Type B pancreatic cell (in vitro differentiated cells): ENCODE results near the gene VSIR. TPM values are rescaled to one million over a fixed set of nuclear protein-coding genes. Genes with fewer than 3 reads are reported as not detected.
A peak's percentile ranks its signal among the peaks of the same experiment; 100 is the strongest.

Experiments
- DNase-seq: peaks from one replicate; pipeline ENCODE4 v3.0.0; 2021; ENCODE audit warnings: mixed read lengths; ENCODE audit not compliant: unreplicated experiment; ENCODE audit errors: extremely low spot score
- H3K27ac Mint-ChIP-seq: 2 replicates; pipeline ENCODE4 v1.8.0; 2021; ENCODE audit warnings: mild to moderate bottlenecking, mixed read lengths
- H3K27me3 Mint-ChIP-seq: 2 replicates; pipeline ENCODE4 v1.8.0; 2021; ENCODE audit warnings: mixed read lengths
- H3K36me3 Mint-ChIP-seq: 2 replicates; pipeline ENCODE4 v1.8.0; 2021; ENCODE audit warnings: mixed read lengths
- H3K4me1 Mint-ChIP-seq: one replicate; pipeline ENCODE4 v1.8.0; 2021; ENCODE audit warnings: mixed read lengths; ENCODE audit not compliant: unreplicated experiment
- H3K4me3 Mint-ChIP-seq: 2 replicates; pipeline ENCODE4 v1.8.0; 2021; ENCODE audit warnings: mild to moderate bottlenecking, mixed read lengths
- H3K9me3 Mint-ChIP-seq: 2 replicates; pipeline ENCODE4 v1.8.0; 2021; ENCODE audit warnings: mixed read lengths
- CTCF ChIP-seq: fragments of 200-600 bp; sonication (generic); conservative IDR thresholded peaks from 2 replicates; pipeline ENCODE4 v1.5.0; 2021; ENCODE audit warnings: antibody characterized with exemption, mild to moderate bottlenecking
- total RNA-seq: library from RNA; stranded (reverse); gene quantifications from 2 replicates; pipeline ENCODE4 v1.2.1, GENCODE V29; 2021; ENCODE audit warnings: low replicate concordance

The VSIR gene
- total RNA-seq, 1 donor from 2014 or later, result 47.0 TPM

GRCh38 chr10:71765906-71766716 lies 7.2 kb downstream of the VSIR start:
- no peak for TF ChIP-seq CTCF
- Mint-ChIP-seq H3K36me3 (peaks cover 5% of the 10 kb centered on the region), H3K27ac (peak overlapping the region; percentile 93), H3K4me3 (peak overlapping the region; percentile 31), H3K27me3 (no peaks in the 10 kb centered on the region), H3K4me1 (peaks cover 19% of the 10 kb centered on the region), H3K9me3 (no peaks in the 10 kb centered on the region)
- DNase-seq, result no peak

DNA sequence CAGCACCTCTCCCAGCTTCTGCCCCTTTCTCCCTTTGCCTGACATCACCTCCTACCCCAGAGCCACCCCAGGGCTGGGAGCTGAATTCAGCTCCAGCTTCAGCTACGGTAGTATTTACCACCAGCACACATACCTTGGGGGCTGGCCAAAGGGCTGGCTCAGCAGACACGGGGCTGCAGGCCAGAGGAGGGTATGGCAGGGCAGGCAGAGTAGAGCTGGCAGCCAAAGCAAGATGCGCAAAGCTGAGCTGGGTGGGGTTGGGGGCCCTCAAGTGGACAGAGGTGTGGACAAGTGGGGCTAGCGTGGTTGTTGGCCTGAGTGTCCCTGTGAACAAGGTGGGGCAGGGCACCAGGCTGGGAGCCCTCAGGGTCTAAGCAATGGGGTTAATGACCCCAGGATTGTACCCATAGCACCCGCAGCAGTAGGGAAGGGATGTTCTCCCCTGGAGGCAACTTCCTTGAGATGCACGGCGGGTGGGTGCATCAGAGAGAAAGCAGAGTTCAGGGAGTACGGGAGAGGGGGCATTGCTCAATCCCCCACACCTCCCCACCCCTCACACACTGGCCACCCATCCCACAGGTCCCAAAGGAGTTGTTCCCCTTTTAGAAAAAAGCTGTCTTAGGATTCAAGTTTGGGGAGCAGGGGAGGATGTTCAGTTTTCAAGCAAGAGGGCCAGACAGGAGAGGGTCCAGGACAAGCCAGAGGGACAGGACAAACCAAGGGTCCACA lies 8.0 kb downstream of the VSIR start:
- DNase-seq, result no peak
- H3K4me1 Mint-ChIP-seq, result peaks cover 21% of the 10 kb centered on the region
- H3K27ac Mint-ChIP-seq, result peak overlapping the region; percentile 93

GRCh38 chr10:71763352-71764127 lies 9.8 kb downstream of the VSIR start:
- no peak for TF ChIP-seq CTCF
- Mint-ChIP-seq H3K27me3 (no peaks in the 10 kb centered on the region), H3K36me3 (peaks cover 5% of the 10 kb centered on the region), H3K9me3 (no peaks in the 10 kb centered on the region), H3K27ac (peak overlapping the region; percentile 29), H3K4me3 (no peak overlapping the region), H3K4me1 (peaks cover 17% of the 10 kb centered on the region)
- no peak for DNase-seq

More for the DNA sequence above, 8.0 kb downstream of the VSIR start:
- H3K36me3 Mint-ChIP-seq, result peaks cover 5% of the 10 kb centered on the region
- no peaks in the 10 kb centered on the region for H3K9me3 Mint-ChIP-seq
- H3K4me3 Mint-ChIP-seq, result no peak overlapping the region
- no peak for TF ChIP-seq CTCF
- no peaks in the 10 kb centered on the region for H3K27me3 Mint-ChIP-seq

GRCh38 chr10:71762324-71762723 lies 11.0 kb downstream of the VSIR start:
- peak overlapping the region; percentile 78 for H3K27ac Mint-ChIP-seq
- DNase-seq, result no peak
- H3K27me3 Mint-ChIP-seq, result no peaks in the 10 kb centered on the region
- no peak overlapping the region for H3K4me3 Mint-ChIP-seq
- H3K9me3 Mint-ChIP-seq, result no peaks in the 10 kb centered on the region
- H3K4me1 Mint-ChIP-seq, result peaks cover 14% of the 10 kb centered on the region
- peaks cover 5% of the 10 kb centered on the region for H3K36me3 Mint-ChIP-seq
- no peak for TF ChIP-seq CTCF

- Mint-ChIP-seq H3K4me3 (no peak overlapping the region), H3K4me1 (peaks cover 8% of the 10 kb centered on the region), H3K27me3 (no peaks in the 10 kb centered on the region), H3K9me3 (no peaks in the 10 kb centered on the region), H3K27ac (no peak overlapping the region), H3K36me3 (peaks cover 2% of the 10 kb centered on the region)
- TF ChIP-seq CTCF, result peak; percentile 22
- no peak for DNase-seq
Measured at GRCh38 chr10:71761541-71762113, 11.7 kb downstream of the VSIR start.
